H9 (cell line): ENCODE measurements around the gene CYTH3. TPM values are rescaled to one million over a fixed set of nuclear protein-coding genes. Genes with fewer than 3 reads are reported as not detected.
"Not testable (repeated sequence)": the region's sequence is repeated elsewhere in the genome, so short reads cannot be mapped to it uniquely, and the experiment has no call there.

Experiments
- DNase-seq: peaks from one replicate; pipeline ENCODE4 v3.0.0-alpha.2; 2017
- H2AFZ ChIP-seq: one replicate; pipeline ENCODE4 v1.6.1; 2013; ENCODE audit warnings: mild to moderate bottlenecking, low read length, control low read depth, moderate library complexity
- H2AK5ac ChIP-seq: 2 replicates; pipeline ENCODE4 v1.6.1; 2013; ENCODE audit warnings: low read length, control low read depth, mixed read lengths; ENCODE audit not compliant: insufficient read length
- H2BK120ac ChIP-seq: one replicate; pipeline ENCODE4 v1.6.1; 2013; ENCODE audit warnings: low read depth, mild to moderate bottlenecking, low read length, control low read depth, inconsistent platforms; ENCODE audit not compliant: poor library complexity, severe bottlenecking
- H2BK12ac ChIP-seq: 2 replicates; pipeline ENCODE4 v1.6.1; 2013; ENCODE audit warnings: low read length, control low read depth, mixed read lengths, low read depth; ENCODE audit not compliant: insufficient read length
- H2BK15ac ChIP-seq: 2 replicates; pipeline ENCODE4 v1.6.1; 2013; ENCODE audit warnings: low read depth, low read length, control low read depth
- H2BK20ac ChIP-seq: one replicate; pipeline ENCODE4 v1.6.1; 2013; ENCODE audit warnings: low read depth, mild to moderate bottlenecking, low read length, control low read depth, inconsistent platforms; ENCODE audit not compliant: poor library complexity, severe bottlenecking
- H2BK5ac ChIP-seq: 2 replicates; pipeline ENCODE4 v1.6.1; 2013; ENCODE audit warnings: low read length, control low read depth, mixed read lengths; ENCODE audit not compliant: insufficient read length
- H3K14ac ChIP-seq: 2 replicates; pipeline ENCODE4 v1.6.1; 2013; ENCODE audit warnings: low read length, control low read depth; ENCODE audit not compliant: insufficient read depth
- H3K18ac ChIP-seq: 2 replicates; pipeline ENCODE4 v1.6.1; 2013; ENCODE audit warnings: low read depth, mild to moderate bottlenecking, mixed read lengths, low read length, control low read depth; ENCODE audit not compliant: insufficient read length
- H3K23ac ChIP-seq: 2 replicates; pipeline ENCODE4 v1.6.1; 2013; ENCODE audit warnings: low read length, control low read depth, mixed read lengths, low read depth; ENCODE audit not compliant: insufficient read length
- H3K23me2 ChIP-seq: 2 replicates; pipeline ENCODE4 v1.6.1; 2013; ENCODE audit warnings: low read depth, mild to moderate bottlenecking, mixed read lengths, low read length, control low read depth; ENCODE audit not compliant: insufficient read length, poor library complexity, severe bottlenecking
- H3K27ac ChIP-seq: 2 replicates; pipeline ENCODE4 v1.5.1; 2013; ENCODE audit warnings: low read length, control low read depth, mixed read lengths, low read depth; ENCODE audit not compliant: insufficient read length
- H3K27me3 ChIP-seq: 2 replicates; pipeline ENCODE4 v1.6.1; 2013; ENCODE audit warnings: low read length, control low read depth, inconsistent platforms; ENCODE audit not compliant: insufficient read depth
- H3K4ac ChIP-seq: 2 replicates; pipeline ENCODE4 v1.6.1; 2013; ENCODE audit warnings: low read depth, mild to moderate bottlenecking, control low read depth, inconsistent platforms, low read length, moderate library complexity
- H3K4me1 ChIP-seq: 2 replicates; pipeline ENCODE4 v1.6.1; 2013; ENCODE audit warnings: low read length, control low read depth, inconsistent platforms; ENCODE audit not compliant: insufficient read depth
- H3K4me2 ChIP-seq: 2 replicates; pipeline ENCODE4 v1.6.1; 2013; ENCODE audit warnings: low read length, control low read depth, mixed read lengths; ENCODE audit not compliant: insufficient read length, insufficient read depth
- H3K56ac ChIP-seq: 2 replicates; pipeline ENCODE4 v1.6.1; 2013; ENCODE audit warnings: low read depth, mild to moderate bottlenecking, mixed read lengths, low read length, control low read depth; ENCODE audit not compliant: insufficient read length
- H3K79me1 ChIP-seq: 2 replicates; pipeline ENCODE4 v1.6.1; 2013; ENCODE audit warnings: low read depth, mild to moderate bottlenecking, moderate library complexity, low read length, control low read depth, inconsistent platforms; ENCODE audit not compliant: insufficient read depth, poor library complexity, severe bottlenecking
- H3K79me2 ChIP-seq: 2 replicates; pipeline ENCODE4 v1.6.1; 2013; ENCODE audit warnings: low read length, control low read depth, inconsistent platforms; ENCODE audit not compliant: insufficient read depth
- H3K9ac ChIP-seq: 2 replicates; pipeline ENCODE4 v1.6.1; 2013; ENCODE audit warnings: low read length, control low read depth, mixed read lengths; ENCODE audit not compliant: insufficient read length; ENCODE audit errors: extremely low read depth
- H3K9me3 ChIP-seq: one replicate; pipeline ENCODE4 v1.6.1; 2013; ENCODE audit warnings: low read depth, low read length, inconsistent platforms; ENCODE audit not compliant: control insufficient read depth
- H3T11ph ChIP-seq: one replicate; pipeline ENCODE4 v1.6.1; 2013; ENCODE audit warnings: mild to moderate bottlenecking, low read length, control low read depth, inconsistent platforms
- H4K20me1 ChIP-seq: one replicate; pipeline ENCODE4 v1.6.1; 2013; ENCODE audit not compliant: control insufficient read depth, insufficient read length, insufficient read depth
- H4K5ac ChIP-seq: 2 replicates; pipeline ENCODE4 v1.6.1; 2013; ENCODE audit warnings: low read depth, mild to moderate bottlenecking, mixed read lengths, low read length, control low read depth; ENCODE audit not compliant: insufficient read length
- H4K8ac ChIP-seq: replicated peaks from 2 replicates; pipeline ENCODE4 v1.6.1; 2013; ENCODE audit warnings: low read length, control low read depth, mixed read lengths, low read depth; ENCODE audit not compliant: insufficient read length
- H4K91ac ChIP-seq: 2 replicates; pipeline ENCODE4 v1.6.1; 2013; ENCODE audit warnings: low read depth, mild to moderate bottlenecking, moderate library complexity, mixed read lengths, low read length, control low read depth; ENCODE audit not compliant: insufficient read length
- H3K27ac Mint-ChIP-seq, 3 experiments: 2 replicates in 2 of 3; 3 replicates in 1 of 3; pipeline ENCODE4 v1.8.0; 2020 to 2021; ENCODE audit warnings: mixed read lengths in 3 of 3, mild to moderate bottlenecking in 1 of 3, moderate library complexity in 1 of 3
- H3K27me3 Mint-ChIP-seq: 2 replicates; pipeline ENCODE4 v1.8.0; 2021; ENCODE audit warnings: low read depth, mild to moderate bottlenecking, moderate library complexity, mixed read lengths
- H3K36me3 Mint-ChIP-seq, 3 experiments: 2 replicates in 2 of 3; 3 replicates in 1 of 3; pipeline ENCODE4 v1.8.0; 2020 to 2021; ENCODE audit warnings: low read depth in 3 of 3, mixed read lengths in 3 of 3; ENCODE audit not compliant: insufficient read depth in 1 of 3
- H3K4me1 Mint-ChIP-seq, 2 experiments: 2 replicates each; pipeline ENCODE4 v1.8.0; 2020; ENCODE audit warnings: mixed read lengths in 2 of 2
- H3K4me3 Mint-ChIP-seq, 2 experiments: 2 replicates in 1 of 2; 3 replicates in 1 of 2; pipeline ENCODE4 v1.8.0; 2020 to 2021; ENCODE audit warnings: mild to moderate bottlenecking in 2 of 2, mixed read lengths in 2 of 2, moderate library complexity in 1 of 2
- H3K9me3 Mint-ChIP-seq, 2 experiments: 2 replicates in 1 of 2; 3 replicates in 1 of 2; pipeline ENCODE4 v1.8.0; 2020; ENCODE audit warnings: mild to moderate bottlenecking in 2 of 2, mixed read lengths in 2 of 2, moderate library complexity in 1 of 2
- CTCF ChIP-seq: fragments of 200-600 bp; sonication (generic); conservative IDR thresholded peaks from 3 replicates; pipeline ENCODE4 v1.8.0; 2021; ENCODE audit warnings: antibody characterized with exemption, mild to moderate bottlenecking
- WGBS: extraction: QIAGEN DNeasy Blood & Tissue Kit; methylation state at CpG from one replicate; pipeline ENCODE4 v1.1.7; 2013; ENCODE audit warnings: missing lambda C conversion rate, low lambda C conversion rate, mixed read lengths; ENCODE audit not compliant: insufficient read length; ENCODE audit errors: extremely low coverage; 5-methylcytosine and 5-hydroxymethylcytosine counted together
- total RNA-seq: library from RNA; stranded (reverse); gene quantifications from 2 replicates; pipeline ENCODE4 v1.2.1, GENCODE V29; 2021

The CYTH3 gene
- total RNA-seq, 1 experiment from 2014 or later: 12.3 TPM

GRCh38 chr7:6305330-6305729 is 32.9 kb upstream of the CYTH3 start:
- no peaks in the 10 kb centered on the region for H4K20me1 ChIP-seq
- Mint-ChIP-seq H3K4me1 (no peaks in the 10 kb centered on the region), H3K27ac (no peak overlapping the region), H3K4me3 (no peak overlapping the region), H3K27me3 (no peaks in the 10 kb centered on the region), H3K9me3 (no peaks in the 10 kb centered on the region), H3K36me3 (no peaks in the 10 kb centered on the region)
- no peak overlapping the region for H2BK20ac ChIP-seq
- H4K8ac ChIP-seq: no peak overlapping the region
- no peak overlapping the region for H3K18ac ChIP-seq
- no peak overlapping the region for H2AFZ ChIP-seq
- H2BK12ac ChIP-seq: no peak overlapping the region
- H2AK5ac ChIP-seq: no peak overlapping the region
- H3K56ac ChIP-seq: no peak overlapping the region
- no peaks in the 10 kb centered on the region for H3K9me3 ChIP-seq
- TF ChIP-seq CTCF: no peak
- no peaks in the 10 kb centered on the region for H3K79me2 ChIP-seq
- no CpG with 5 or more reads among the region's 2 CpGs for WGBS
- no peak overlapping the region for H4K5ac ChIP-seq
- no peak overlapping the region for H4K91ac ChIP-seq
- H3K4me1 ChIP-seq: no peaks in the 10 kb centered on the region
- no peaks in the 10 kb centered on the region for H3K27me3 ChIP-seq
- no peak overlapping the region for H3T11ph ChIP-seq
- H3K4me2 ChIP-seq: no peak overlapping the region
- H3K4ac ChIP-seq: no peak overlapping the region
- no peaks in the 10 kb centered on the region for H3K79me1 ChIP-seq
- H2BK5ac ChIP-seq: no peak overlapping the region
- no peak overlapping the region for H2BK15ac ChIP-seq
- H3K27ac ChIP-seq: no peak overlapping the region
- no peak overlapping the region for H3K14ac ChIP-seq
- H3K23me2 ChIP-seq: no peaks in the 10 kb centered on the region
- H3K23ac ChIP-seq: no peak overlapping the region
- DNase-seq: no peak
- H3K9ac ChIP-seq: no peak overlapping the region
- no peak overlapping the region for H2BK120ac ChIP-seq

GRCh38 chr7:6301446-6301845 is 29.0 kb upstream of the CYTH3 start:
- not testable (repeated sequence) for H2AFZ ChIP-seq, H3K4ac ChIP-seq, H2BK15ac ChIP-seq, H2BK12ac ChIP-seq, H3K27me3 Mint-ChIP-seq, H2AK5ac ChIP-seq, H3K56ac ChIP-seq, H3K79me2 ChIP-seq, H3K4me2 ChIP-seq, H3K4me3 Mint-ChIP-seq, H3K23ac ChIP-seq, H3K14ac ChIP-seq, H3T11ph ChIP-seq, H4K91ac ChIP-seq, H3K27ac ChIP-seq, H3K36me3 Mint-ChIP-seq, H3K27ac Mint-ChIP-seq, H2BK5ac ChIP-seq, DNase-seq, H4K20me1 ChIP-seq, H3K27me3 ChIP-seq, H4K5ac ChIP-seq, H3K4me1 Mint-ChIP-seq, H2BK120ac ChIP-seq, H3K9me3 Mint-ChIP-seq, H3K18ac ChIP-seq, H3K9me3 ChIP-seq, H3K9ac ChIP-seq, H3K23me2 ChIP-seq, H3K4me1 ChIP-seq, H2BK20ac ChIP-seq, H4K8ac ChIP-seq, H3K79me1 ChIP-seq
- WGBS: no CpG with 5 or more reads among the region's 4 CpGs
